Duodenal mucosa (tissue), 2 donors: ENCODE measurements around the gene HEATR5A.
A peak's percentile ranks its signal among the peaks of the same experiment; 100 is the strongest.

Source experiments
- H3K27ac ChIP-seq: one replicate; pipeline ENCODE4 v1.7.0; 2013; ENCODE audit warnings: low read depth, low read length
- H3K27me3 ChIP-seq, 2 donors: one replicate each; pipeline ENCODE4 v1.7.0; 2013; ENCODE audit warnings: low read length in 2 of 2, control low read depth in 1 of 2; ENCODE audit not compliant: insufficient read depth in 2 of 2, control insufficient read depth in 1 of 2
- H3K36me3 ChIP-seq, 2 donors: one replicate each; pipeline ENCODE4 v1.7.0; 2013; ENCODE audit warnings: low read length in 2 of 2, control low read depth in 1 of 2; ENCODE audit not compliant: insufficient read depth in 2 of 2, control insufficient read depth in 1 of 2
- H3K4me1 ChIP-seq, 2 donors: one replicate each; pipeline ENCODE4 v1.7.0; 2013; ENCODE audit warnings: low read length in 2 of 2, control low read depth in 1 of 2; ENCODE audit not compliant: insufficient read depth in 2 of 2, control insufficient read depth in 1 of 2
- H3K4me3 ChIP-seq, 2 donors: one replicate each; pipeline ENCODE4 v1.7.0; 2013; ENCODE audit warnings: low read length in 2 of 2, low read depth in 1 of 2
- H3K9ac ChIP-seq, 2 donors: one replicate each; pipeline ENCODE4 v1.7.0; 2013; ENCODE audit warnings: low read length in 2 of 2, low read depth in 1 of 2
- H3K9me3 ChIP-seq, 2 donors: one replicate each; pipeline ENCODE4 v1.7.0; 2013; ENCODE audit warnings: low read length in 2 of 2, control low read depth in 1 of 2; ENCODE audit not compliant: control insufficient read depth in 1 of 2

HEATR5A gene

GRCh38 chr14:31275731-31276130, 144.6 kb downstream of the HEATR5A start:
- H3K27me3 ChIP-seq = no peaks in the 10 kb centered on the region
- no peak overlapping the region for H3K9ac ChIP-seq
- H3K36me3 ChIP-seq = no peaks in the 10 kb centered on the region
- H3K27ac ChIP-seq = no peak overlapping the region
- H3K4me3 ChIP-seq = no peak overlapping the region
- H3K4me1 ChIP-seq = no peaks in the 10 kb centered on the region
- peaks cover 0 to 6% of the 10 kb centered on the region in 2 donors for H3K9me3 ChIP-seq

GRCh38 chr14:31271648-31272047, 148.7 kb downstream of the HEATR5A start:
- H3K9ac ChIP-seq = no peak overlapping the region
- H3K9me3 ChIP-seq = peaks cover 6 to 8% of the 10 kb centered on the region in 2 donors
- H3K4me1 ChIP-seq = no peaks in the 10 kb centered on the region
- H3K36me3 ChIP-seq = no peaks in the 10 kb centered on the region
- H3K27ac ChIP-seq = no peak overlapping the region
- no peak overlapping the region for H3K4me3 ChIP-seq
- no peaks in the 10 kb centered on the region for H3K27me3 ChIP-seq

DNA sequence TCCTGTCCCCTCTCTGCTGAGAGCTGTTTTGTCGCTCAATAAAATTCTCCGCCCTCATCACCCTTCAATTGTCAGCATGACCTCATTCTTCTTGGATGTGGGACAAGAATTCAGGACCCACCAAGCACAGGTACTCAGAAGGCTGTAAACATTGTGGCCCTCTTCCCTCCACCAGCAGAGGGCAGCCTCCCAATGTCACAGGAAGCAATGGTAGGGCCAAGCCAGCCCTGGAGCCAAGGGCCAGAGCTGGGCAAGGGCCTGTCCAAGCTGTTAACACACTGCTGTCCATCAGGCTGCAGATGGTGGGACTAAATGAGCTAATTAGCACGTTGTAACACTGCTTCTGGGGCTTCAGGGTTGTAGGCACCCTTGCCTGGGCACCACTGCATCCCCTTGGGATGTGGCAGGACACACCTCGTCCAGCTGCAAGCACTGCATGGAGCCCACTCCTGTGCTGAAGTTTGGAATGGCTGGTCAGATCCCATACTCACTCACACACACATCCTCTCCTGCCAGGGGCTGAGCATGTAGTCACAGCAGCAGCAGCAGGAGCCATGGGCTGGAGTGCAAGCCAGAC, 150.1 kb downstream of the HEATR5A start:
- no peak overlapping the region for H3K27ac ChIP-seq
- H3K9ac ChIP-seq = no peak overlapping the region
- peaks cover 7 to 9% of the 10 kb centered on the region in 2 donors for H3K4me1 ChIP-seq
- H3K4me3 ChIP-seq = no peak overlapping the region
- H3K27me3 ChIP-seq = no peaks in the 10 kb centered on the region
- H3K36me3 ChIP-seq = no peaks in the 10 kb centered on the region
- peaks cover 6 to 8% of the 10 kb centered on the region in 2 donors for H3K9me3 ChIP-seq

- Histone ChIP-seq H3K9ac (no peak overlapping the region), H3K9me3 (peaks cover 6 to 8% of the 10 kb centered on the region in 2 donors), H3K27me3 (no peaks in the 10 kb centered on the region), H3K27ac (no peak overlapping the region), H3K4me3 (no peak overlapping the region), H3K36me3 (no peaks in the 10 kb centered on the region), H3K4me1 (peaks cover 7 to 9% of the 10 kb centered on the region in 2 donors)
These were observed 150.6 kb downstream of the HEATR5A start for GRCh38 chr14:31269634-31270195.

DNA sequence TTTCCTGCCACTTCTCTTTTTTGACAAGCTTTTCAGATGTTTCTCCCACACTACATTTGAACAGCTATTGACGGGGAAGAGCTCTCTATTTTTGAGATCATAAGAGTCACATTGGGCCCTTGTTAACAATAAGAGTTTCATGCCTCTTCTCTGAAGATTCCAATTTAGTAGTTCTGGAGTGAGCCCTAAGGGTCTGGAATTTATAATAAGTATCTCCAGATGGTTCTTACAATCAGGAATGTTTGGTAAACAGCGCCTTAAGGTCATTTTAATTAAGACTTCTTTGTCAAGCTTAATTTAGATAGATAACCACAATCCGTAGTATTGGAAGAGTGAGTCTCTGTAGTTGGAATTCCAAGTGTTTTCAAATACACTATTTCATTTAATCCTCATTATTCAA, 152.1 kb downstream of the HEATR5A start:
- Histone ChIP-seq H3K9me3 (peaks cover 6 to 8% of the 10 kb centered on the region in 2 donors), H3K27ac (no peak overlapping the region), H3K9ac (no peak overlapping the region), H3K36me3 (no peaks in the 10 kb centered on the region), H3K27me3 (no peaks in the 10 kb centered on the region), H3K4me3 (no peak overlapping the region), H3K4me1 (peaks cover 9 to 20% of the 10 kb centered on the region in 2 donors)

DNA sequence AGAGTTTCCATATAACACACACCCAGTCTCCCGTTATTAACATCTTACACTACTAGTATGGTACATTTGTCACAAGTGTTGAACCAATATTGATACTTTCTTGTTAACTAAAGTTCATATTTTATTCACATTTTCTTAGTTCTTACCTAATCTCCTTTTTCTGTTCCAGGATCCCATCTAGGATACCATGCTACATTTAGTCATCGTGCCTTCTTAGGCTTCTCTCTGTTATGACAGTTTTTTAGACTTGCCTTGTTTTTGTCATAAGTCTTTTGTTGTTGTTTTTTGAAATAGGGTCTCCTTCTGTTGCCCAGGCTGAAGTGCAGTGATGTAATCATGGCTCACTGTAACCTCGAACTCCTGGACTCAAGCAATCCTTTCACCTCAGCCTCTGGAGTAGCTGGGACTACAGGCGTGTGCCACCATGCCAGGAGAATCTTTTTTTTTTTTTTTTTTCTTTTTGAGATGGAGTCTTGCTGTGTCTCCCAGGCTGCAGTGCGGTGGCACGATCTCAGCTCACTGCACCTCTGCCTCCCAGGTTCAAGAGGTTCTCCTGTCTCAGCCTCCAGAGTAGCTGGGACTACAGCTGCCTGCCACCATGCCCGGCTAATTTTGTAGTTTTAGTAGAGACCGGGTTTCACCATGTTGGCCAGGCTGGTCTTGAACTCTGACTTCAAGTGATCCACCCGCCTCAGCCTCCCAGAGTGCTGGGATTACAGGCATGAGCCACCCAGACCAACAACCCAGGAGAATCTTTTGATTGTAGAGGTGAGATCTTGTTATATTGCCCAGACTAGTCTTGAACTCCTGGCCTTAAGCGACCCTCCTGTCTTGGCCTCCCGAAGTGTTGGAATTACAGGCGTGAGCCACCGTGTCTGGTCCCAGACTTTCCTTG, 153.7 kb downstream of the HEATR5A start:
- Histone ChIP-seq H3K4me1 (peaks cover 19 to 32% of the 10 kb centered on the region in 2 donors), H3K27ac (no peak overlapping the region), H3K9ac (no peak overlapping the region), H3K27me3 (no peaks in the 10 kb centered on the region), H3K4me3 (no peak overlapping the region), H3K9me3 (peaks cover 6 to 8% of the 10 kb centered on the region in 2 donors), H3K36me3 (no peaks in the 10 kb centered on the region)

DNA sequence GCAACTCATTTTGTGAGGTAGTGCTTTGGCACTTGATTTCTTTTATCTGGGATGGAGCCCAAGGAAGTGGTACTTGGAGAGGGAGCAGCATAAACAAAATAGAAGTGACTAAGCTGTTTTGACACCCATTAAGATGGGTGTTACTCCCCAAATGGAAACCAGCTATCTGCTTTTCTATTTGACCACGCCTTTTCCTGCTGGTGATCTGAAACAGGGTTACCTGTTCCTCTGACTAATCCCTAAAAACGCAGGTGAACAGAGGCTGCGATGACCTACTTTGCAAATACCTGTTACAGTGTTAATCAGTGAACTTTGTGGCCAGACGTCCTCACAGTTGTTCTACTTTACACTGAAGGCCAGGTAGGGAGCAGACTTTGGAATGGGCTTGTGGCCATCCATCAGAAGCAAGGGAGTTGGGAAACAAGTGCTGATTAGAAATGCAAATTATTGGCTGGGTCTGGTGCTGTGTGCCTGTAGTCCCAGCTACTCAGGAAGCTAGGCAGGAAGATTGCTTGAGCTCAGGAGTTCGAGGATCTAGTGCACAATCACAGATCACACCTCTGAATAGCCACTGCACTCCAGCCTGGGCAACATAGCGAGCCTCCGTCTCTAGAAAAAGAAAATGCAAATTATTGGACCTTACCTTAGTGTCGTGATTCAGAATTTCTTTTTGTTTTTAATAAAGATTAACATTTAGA, 154.5 kb downstream of the HEATR5A start:
- peaks cover 21 to 34% of the 10 kb centered on the region in 2 donors for H3K4me1 ChIP-seq
- H3K36me3 ChIP-seq = no peaks in the 10 kb centered on the region
- H3K9me3 ChIP-seq = peaks cover 6 to 8% of the 10 kb centered on the region in 2 donors
- no peak overlapping the region for H3K27ac ChIP-seq
- no peak overlapping the region for H3K9ac ChIP-seq
- H3K4me3 ChIP-seq = no peak overlapping the region
- no peaks in the 10 kb centered on the region for H3K27me3 ChIP-seq

DNA sequence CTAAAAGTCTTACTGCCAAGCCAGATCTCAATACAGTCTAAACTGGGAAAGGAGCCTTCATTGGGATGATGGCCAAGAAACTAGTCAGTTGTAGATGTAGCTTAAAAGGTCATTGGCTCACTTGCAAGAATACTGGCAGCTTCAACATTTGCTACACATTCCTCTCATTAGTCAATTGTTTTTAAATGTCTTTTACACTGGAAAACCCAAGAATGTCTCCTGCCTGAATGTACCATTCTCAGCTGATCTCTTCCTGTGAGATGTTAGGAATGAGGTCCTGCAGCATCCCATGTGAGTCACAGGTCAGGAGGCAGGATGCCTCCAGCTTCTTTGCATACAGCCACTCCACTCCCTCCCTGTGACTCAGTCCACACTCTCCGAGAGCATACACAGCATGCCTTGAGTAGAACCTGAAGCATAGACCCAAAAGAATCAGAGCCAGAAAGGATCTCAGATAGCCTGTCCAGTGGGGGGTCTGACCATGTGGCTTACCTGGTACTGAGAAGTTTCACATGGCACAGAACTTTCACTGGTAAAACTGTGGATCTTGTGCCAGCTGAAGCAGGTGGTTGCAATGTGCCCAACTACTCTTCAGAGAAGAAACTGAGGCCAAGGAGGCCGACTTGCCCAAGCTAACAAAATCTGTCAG, 156.7 kb downstream of the HEATR5A start:
- H3K36me3 ChIP-seq = no peaks in the 10 kb centered on the region
- peaks cover 21 to 34% of the 10 kb centered on the region in 2 donors for H3K4me1 ChIP-seq
- H3K4me3 ChIP-seq = no peak overlapping the region
- H3K9me3 ChIP-seq = no peaks in the 10 kb centered on the region
- H3K27ac ChIP-seq = no peak overlapping the region
- H3K27me3 ChIP-seq = no peaks in the 10 kb centered on the region
- no peak overlapping the region for H3K9ac ChIP-seq

GRCh38 chr14:31261859-31262731, 158.3 kb downstream of the HEATR5A start:
- H3K27ac ChIP-seq = peak overlapping the region; percentile 60
- H3K4me3 ChIP-seq = no peak overlapping the region
- H3K9ac ChIP-seq = no peak overlapping the region
- H3K36me3 ChIP-seq = no peaks in the 10 kb centered on the region
- no peaks in the 10 kb centered on the region for H3K27me3 ChIP-seq
- H3K9me3 ChIP-seq = no peaks in the 10 kb centered on the region
- H3K4me1 ChIP-seq = peaks cover 21 to 34% of the 10 kb centered on the region in 2 donors
